Prostate gland (tissue), 2 donors: Measurements from ENCODE around the gene POU3F1. TPM values are rescaled to one million over a fixed set of nuclear protein-coding genes. Genes with fewer than 3 reads are reported as not detected.

ENCODE experiments used
- microRNA-seq: library from miRNA; unstranded; fragments of <30 nt; microRNA quantifications from one replicate; pipeline ENCODE4, GENCODE V29; 2016
- small RNA-seq, 2 donors: library from RNA; depleted of rRNA; stranded (forward); fragments of <200 nt; gene quantifications; one replicate each; pipeline ENCODE3, GENCODE V24; 2016
- total RNA-seq, 2 donors: library from RNA; depleted of rRNA; stranded (reverse); fragments of >200 nt; gene quantifications; one replicate each; pipeline ENCODE4 v1.1.0, GENCODE V29; 2016

The POU3F1 gene
- total RNA-seq, 2 donors from 2014 or later = 0.09 to 3.4 TPM

Small RNA genes within 50 kb of the gene (microRNA-seq; reads per million reads assigned to microRNA genes)
- 0.50 reads per million for gene MIR3659

Small RNA genes within 50 kb of the gene (small RNA-seq; reads per million reads assigned to genes)
- gene MIR3659 = 0 to 0.10 reads per million in 2 donors

Other genes with a start within 250 kb of the POU3F1 start
- 100 to 1,000 TPM; 141 to 170 TPM for gene C1orf122, start 239.0 kb downstream of the POU3F1 start, total RNA-seq
- gene YRDC, start 238.6 kb downstream of the POU3F1 start, total RNA-seq = 10 to 100 TPM; 23.7 to 33.5 TPM
- gene MTF1, start 187.2 kb downstream of the POU3F1 start, total RNA-seq = 1 to 10 TPM; 4.5 to 8.8 TPM
- 10 to 100 TPM; 12.8 to 20.8 TPM for gene INPP5B, start 99.7 kb downstream of the POU3F1 start, total RNA-seq
- gene SF3A3, start 56.8 kb downstream of the POU3F1 start, total RNA-seq = 10 to 100 TPM; 55.8 to 68.0 TPM
- 10 to 100 TPM; 14.2 to 40.6 TPM for gene FHL3, start 41.3 kb downstream of the POU3F1 start, total RNA-seq
- gene UTP11, start 34.1 kb downstream of the POU3F1 start, total RNA-seq = 10 to 100 TPM; 26.9 to 36.5 TPM